Measurements from ENCODE around the gene PPP1R2.

DNA sequence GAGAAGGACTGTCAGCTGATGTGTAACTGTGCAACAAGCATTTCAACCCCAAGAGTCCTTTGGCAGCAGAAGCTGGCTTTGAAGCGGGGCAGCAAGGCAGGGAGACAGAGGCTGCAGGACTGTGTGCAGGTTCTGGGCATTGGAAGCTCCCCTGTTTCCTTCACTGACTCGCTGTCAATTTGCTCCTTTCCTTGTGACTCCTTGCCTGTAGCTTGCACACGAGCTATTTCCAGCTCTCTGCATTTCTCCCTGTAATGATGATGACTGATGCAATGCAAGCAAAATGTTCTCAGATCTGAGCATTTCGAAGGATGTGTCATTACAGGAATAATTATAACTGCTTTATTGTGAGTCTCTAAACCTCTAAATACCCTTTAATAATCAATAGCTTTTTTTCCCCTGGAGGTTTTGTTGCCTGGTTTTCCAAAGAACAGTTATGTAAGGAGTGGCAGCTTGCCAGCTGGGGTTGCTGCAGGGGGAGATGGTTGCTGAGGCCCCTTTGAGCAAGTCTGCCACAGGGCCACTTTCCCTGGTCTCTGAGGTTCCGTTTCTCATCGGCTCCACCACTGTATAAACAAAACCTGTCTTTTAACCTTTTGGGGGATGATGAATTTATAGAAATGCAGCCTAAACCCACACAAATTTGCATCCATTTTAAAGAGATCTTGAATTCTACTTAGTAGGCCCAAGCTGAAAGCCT, 37.8 kb upstream of the PPP1R2 start:
- TF ChIP-seq, protein P1, sequence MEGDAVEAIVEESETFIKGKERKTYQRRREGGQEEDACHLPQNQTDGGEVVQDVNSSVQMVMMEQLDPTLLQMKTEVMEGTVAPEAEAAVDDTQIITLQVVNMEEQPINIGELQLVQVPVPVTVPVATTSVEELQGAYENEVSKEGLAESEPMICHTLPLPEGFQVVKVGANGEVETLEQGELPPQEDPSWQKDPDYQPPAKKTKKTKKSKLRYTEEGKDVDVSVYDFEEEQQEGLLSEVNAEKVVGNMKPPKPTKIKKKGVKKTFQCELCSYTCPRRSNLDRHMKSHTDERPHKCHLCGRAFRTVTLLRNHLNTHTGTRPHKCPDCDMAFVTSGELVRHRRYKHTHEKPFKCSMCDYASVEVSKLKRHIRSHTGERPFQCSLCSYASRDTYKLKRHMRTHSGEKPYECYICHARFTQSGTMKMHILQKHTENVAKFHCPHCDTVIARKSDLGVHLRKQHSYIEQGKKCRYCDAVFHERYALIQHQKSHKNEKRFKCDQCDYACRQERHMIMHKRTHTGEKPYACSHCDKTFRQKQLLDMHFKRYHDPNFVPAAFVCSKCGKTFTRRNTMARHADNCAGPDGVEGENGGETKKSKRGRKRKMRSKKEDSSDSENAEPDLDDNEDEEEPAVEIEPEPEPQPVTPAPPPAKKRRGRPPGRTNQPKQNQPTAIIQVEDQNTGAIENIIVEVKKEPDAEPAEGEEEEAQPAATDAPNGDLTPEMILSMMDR (conservative IDR thresholded peaks at IDR 0.05) = no peak
- no peak for TF ChIP-seq ZFX (IDR thresholded peaks at IDR 0.05)

Data from C4-2B (cell line).